ENCODE results near the gene CREB3L2. TPM values are rescaled to one million over a fixed set of nuclear protein-coding genes. Genes with fewer than 3 reads are reported as not detected.

The CREB3L2 gene
- total and polyA plus RNA-seq, 2 of the 13 experiments (the other 11 are each of a cell fraction or from before 2014, with no cell fraction given): 22.1 to 41.1 TPM

GRCh38 chr7:137913985-137914384, 87.9 kb downstream of the CREB3L2 start:
- H3K4me2 ChIP-seq (ENCODE audit: low read depth, low read length): no peak overlapping the region
- no peak for ATAC-seq
- H2AFZ ChIP-seq (ENCODE audit: low read length): no peak overlapping the region
- intact Hi-C loops (cut with micrococcal nuclease; ENCODE audit: unreplicated experiment): no loop called here
- H3K27me3 ChIP-seq (ENCODE audit: control insufficient read depth in 1 of 2, insufficient read depth in 2 of 2, low read length in 2 of 2): no peaks in the 10 kb centered on the region
- FAIRE-seq: no peak
- no peaks in the 10 kb centered on the region for H3K9me3 ChIP-seq (ENCODE audit: low read length)
- BruUV-seq (replicated peaks): no TSS peak
- no peak overlapping the region for H3K27ac ChIP-seq (ENCODE audit: extremely low read length, insufficient read depth, low read length)
- H3K36me3 ChIP-seq (replicated peaks in 1 of 2; ENCODE audit: control insufficient read depth in 1 of 2, insufficient read depth in 2 of 2, low read length in 2 of 2): peaks cover 21 to 78% of the 10 kb centered on the region in 2 experiments
- H3K4me3 ChIP-seq (replicated peaks in 1 of 3; ENCODE audit: insufficient read depth in 1 of 3, low read depth in 2 of 3, low read length in 3 of 3): no peak overlapping the region
- H3K4me1 ChIP-seq (ENCODE audit: insufficient read depth, low read length): no peaks in the 10 kb centered on the region
- peaks cover 14% of the 10 kb centered on the region for H3K79me2 ChIP-seq (ENCODE audit: insufficient read depth, low read length)
- DNase-seq (ENCODE audit: low spot score): no peak
- H3K9ac ChIP-seq (ENCODE audit: insufficient read depth, low read depth, low read length): no peak overlapping the region
- whole genome bisulfite sequencing (ENCODE audit: low lambda C conversion rate): 99% methylated on average over 4 of the region's 4 CpGs
- H4K20me1 ChIP-seq (ENCODE audit: insufficient read depth, low read length): no peaks in the 10 kb centered on the region; the same call in 1 of the 2 replicates
- CTCF ChIA-PET (ENCODE audit: low intra/inter-chr PET ratio, low total read pairs): no interaction called here
- in situ Hi-C loops (cut with HindIII; ENCODE audit: extremely low pct_ligation_motif_present, low pct_unique_long_range_greater_than_20kb): no loop called here
- POLR2A ChIA-PET: no interaction called here
- TF ChIP-seq PCBP2 (optimal IDR thresholded peaks at IDR 0.05; ENCODE audit: low read depth, low read length, poor library complexity, severe bottlenecking) (no peak), NCOA2 (CRISPR knock-in tag; IDR thresholded peaks at IDR 0.05) (no peak), SRY (CRISPR knock-in tag; IDR thresholded peaks at IDR 0.05) (no peak), ZFP36 (IDR thresholded peaks at IDR 0.05; ENCODE audit: borderline replicate concordance, low read depth, low read length, partially characterized antibody) (no peak), ZFAT (CRISPR knock-in tag; conservative IDR thresholded peaks at IDR 0.05) (no peak), ZNF646 (CRISPR knock-in tag; IDR thresholded peaks at IDR 0.05) (no peak), KAT2B (IDR thresholded peaks at IDR 0.05; ENCODE audit: borderline replicate concordance, low read depth, low read length) (no peak), ZFP90 (CRISPR knock-in tag; IDR thresholded peaks at IDR 0.05; ENCODE audit: borderline replicate concordance) (no peak), ZNF839 (CRISPR knock-in tag; IDR thresholded peaks at IDR 0.05; ENCODE audit: borderline replicate concordance) (no peak), ZNF280D (CRISPR knock-in tag; IDR thresholded peaks at IDR 0.05) (no peak)
- TF ChIP-seq, protein P1, sequence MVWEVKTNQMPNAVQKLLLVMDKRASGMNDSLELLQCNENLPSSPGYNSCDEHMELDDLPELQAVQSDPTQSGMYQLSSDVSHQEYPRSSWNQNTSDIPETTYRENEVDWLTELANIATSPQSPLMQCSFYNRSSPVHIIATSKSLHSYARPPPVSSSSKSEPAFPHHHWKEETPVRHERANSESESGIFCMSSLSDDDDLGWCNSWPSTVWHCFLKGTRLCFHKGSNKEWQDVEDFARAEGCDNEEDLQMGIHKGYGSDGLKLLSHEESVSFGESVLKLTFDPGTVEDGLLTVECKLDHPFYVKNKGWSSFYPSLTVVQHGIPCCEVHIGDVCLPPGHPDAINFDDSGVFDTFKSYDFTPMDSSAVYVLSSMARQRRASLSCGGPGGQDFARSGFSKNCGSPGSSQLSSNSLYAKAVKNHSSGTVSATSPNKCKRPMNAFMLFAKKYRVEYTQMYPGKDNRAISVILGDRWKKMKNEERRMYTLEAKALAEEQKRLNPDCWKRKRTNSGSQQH (CRISPR knock-in tag; IDR thresholded peaks at IDR 0.05; ENCODE audit: low read depth): no peak
